ENCODE results near the gene TMEM18.
"Not testable (repeated sequence)": the region's sequence is repeated elsewhere in the genome, so short reads cannot be mapped to it uniquely, and the experiment has no call there.

The TMEM18 gene

DNA sequence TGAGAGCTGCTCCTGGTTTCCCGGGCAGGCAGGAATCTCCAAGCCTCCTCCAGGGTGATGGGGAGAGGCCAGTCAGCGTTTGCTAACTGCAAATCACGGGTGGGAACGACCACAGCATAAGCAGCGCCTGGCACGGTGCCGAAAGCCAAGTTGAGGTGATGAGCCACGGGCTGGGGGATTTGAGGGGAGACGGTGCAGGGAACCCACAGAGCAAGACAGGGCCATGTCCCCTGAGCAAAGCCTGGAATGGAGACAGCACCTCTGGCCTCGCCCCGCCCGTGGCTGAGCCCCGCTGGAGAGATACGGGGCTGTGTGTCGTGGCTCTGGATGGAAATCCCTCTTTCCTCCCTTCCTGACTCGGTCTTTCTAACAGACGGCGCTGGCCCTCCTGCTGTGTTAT, 31.5 kb upstream of the TMEM18 start:
- TF ChIP-seq, protein P1, sequence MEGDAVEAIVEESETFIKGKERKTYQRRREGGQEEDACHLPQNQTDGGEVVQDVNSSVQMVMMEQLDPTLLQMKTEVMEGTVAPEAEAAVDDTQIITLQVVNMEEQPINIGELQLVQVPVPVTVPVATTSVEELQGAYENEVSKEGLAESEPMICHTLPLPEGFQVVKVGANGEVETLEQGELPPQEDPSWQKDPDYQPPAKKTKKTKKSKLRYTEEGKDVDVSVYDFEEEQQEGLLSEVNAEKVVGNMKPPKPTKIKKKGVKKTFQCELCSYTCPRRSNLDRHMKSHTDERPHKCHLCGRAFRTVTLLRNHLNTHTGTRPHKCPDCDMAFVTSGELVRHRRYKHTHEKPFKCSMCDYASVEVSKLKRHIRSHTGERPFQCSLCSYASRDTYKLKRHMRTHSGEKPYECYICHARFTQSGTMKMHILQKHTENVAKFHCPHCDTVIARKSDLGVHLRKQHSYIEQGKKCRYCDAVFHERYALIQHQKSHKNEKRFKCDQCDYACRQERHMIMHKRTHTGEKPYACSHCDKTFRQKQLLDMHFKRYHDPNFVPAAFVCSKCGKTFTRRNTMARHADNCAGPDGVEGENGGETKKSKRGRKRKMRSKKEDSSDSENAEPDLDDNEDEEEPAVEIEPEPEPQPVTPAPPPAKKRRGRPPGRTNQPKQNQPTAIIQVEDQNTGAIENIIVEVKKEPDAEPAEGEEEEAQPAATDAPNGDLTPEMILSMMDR (conservative IDR thresholded peaks at IDR 0.05; ENCODE audit: low read depth, low read length) = no peak
- DNase-seq (ENCODE audit: low read depth) = no peak
- H3K4me3 ChIP-seq (ENCODE audit: low read depth, low read length) = no peak overlapping the region

DNA sequence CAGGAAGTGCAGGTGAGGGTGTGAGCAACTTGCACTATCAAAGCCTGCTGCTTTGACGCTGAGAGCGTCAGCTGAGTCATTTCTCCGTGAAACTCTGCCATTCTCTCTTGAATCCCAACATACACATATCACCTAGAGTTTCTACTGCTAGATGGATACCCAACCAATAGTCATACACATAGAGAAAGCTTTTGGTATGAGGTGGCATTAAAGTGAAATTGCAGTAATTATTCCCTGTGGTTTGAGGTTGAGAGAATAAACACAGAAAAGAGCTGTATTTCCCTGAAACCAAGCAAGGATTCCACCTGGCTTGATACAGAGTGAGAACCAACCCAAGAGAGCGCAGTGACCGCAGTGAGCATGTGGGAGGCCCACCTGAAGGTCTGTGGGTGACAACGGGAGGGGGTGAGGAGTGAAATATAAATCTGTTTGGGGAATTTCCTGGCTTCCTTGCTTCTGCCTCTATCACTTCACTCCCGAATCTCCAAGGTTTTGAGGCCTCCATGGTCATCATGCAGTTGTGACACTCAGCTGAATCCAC, 28.8 kb upstream of the TMEM18 start:
- DNase-seq (ENCODE audit: low read depth) = no peak
- TF ChIP-seq, protein P1 (conservative IDR thresholded peaks at IDR 0.05; ENCODE audit: low read depth, low read length) = no peak
- H3K4me3 ChIP-seq (ENCODE audit: low read depth, low read length) = no peak overlapping the region

DNA sequence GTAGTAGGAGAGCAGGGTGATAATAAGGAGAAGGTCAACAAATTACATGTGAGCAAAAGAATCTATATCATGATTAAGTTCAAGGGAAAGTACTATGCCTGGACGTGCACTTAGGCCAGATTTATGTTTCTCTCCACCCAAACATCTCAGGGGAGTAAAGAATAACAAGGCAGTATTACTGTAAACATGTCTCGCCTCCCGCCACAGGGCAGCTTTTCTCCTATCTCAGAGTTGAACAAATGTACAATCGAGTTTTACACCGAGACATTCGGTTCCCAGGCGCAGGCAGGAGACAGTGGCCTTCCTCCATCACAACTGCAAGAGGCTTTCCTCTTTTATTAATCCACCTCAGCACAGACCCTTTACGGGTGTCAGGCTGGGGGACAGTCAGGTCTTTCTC, 25.6 kb upstream of the TMEM18 start:
- DNase-seq (ENCODE audit: low read depth); H3K4me3 ChIP-seq (ENCODE audit: low read depth, low read length): not testable (repeated sequence)

DNA sequence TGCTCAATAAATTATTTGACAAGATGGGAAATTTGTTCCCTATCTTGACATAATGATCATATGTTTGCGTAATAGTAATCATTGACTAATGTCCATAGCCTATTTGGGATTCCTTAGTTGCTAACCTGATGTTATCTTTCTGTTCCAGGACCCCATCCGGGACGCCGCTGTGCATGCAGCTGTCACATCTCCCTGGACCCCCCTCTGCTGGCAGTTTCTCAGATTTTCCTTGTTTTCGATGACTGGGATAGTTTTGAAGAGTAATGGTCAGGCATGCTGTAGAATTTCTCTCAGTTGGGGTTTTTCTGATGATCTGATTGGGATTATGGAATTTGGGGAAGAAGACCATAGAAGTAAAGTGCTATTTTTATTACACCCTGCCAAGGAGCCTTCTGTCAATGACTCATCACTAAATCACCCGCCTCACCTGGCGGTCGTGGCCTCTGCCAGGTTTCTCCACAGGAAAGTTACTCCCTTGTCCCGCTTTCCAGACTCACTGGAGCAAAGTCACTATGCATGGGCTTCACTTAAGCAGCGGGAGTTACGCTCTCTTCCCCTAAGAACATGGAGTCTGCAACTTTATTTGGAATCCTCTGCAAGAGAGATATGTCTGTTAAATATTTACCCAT, 19.9 kb upstream of the TMEM18 start:
- H3K4me3 ChIP-seq (ENCODE audit: low read depth, low read length) = no peak overlapping the region
- TF ChIP-seq, protein P1 (conservative IDR thresholded peaks at IDR 0.05; ENCODE audit: low read depth, low read length) = no peak
- DNase-seq (ENCODE audit: low read depth) = no peak

DNA sequence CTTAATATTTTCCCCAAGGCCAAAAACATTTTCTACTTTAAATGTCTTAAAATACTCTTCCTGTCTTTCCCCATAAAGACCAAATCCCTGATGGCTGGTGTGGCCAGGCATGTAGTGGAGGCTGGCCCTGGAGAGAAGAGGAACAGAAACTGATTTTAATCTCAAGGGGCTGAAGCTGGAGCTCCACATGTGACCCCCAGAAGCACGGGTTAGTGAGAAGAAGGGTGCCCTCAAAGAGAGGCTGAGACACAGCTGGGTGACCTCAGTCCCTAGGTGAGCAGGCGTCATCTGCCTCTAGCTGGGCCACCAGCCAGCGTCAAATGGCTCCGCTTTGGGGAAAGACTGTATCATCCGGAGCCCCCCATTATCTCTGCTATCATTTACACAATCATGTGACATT, 19.3 kb upstream of the TMEM18 start:
- no peak for DNase-seq (ENCODE audit: low read depth)
- no peak overlapping the region for H3K4me3 ChIP-seq (ENCODE audit: low read depth, low read length)
- TF ChIP-seq, protein P1 (conservative IDR thresholded peaks at IDR 0.05; ENCODE audit: low read depth, low read length) = no peak

DNA sequence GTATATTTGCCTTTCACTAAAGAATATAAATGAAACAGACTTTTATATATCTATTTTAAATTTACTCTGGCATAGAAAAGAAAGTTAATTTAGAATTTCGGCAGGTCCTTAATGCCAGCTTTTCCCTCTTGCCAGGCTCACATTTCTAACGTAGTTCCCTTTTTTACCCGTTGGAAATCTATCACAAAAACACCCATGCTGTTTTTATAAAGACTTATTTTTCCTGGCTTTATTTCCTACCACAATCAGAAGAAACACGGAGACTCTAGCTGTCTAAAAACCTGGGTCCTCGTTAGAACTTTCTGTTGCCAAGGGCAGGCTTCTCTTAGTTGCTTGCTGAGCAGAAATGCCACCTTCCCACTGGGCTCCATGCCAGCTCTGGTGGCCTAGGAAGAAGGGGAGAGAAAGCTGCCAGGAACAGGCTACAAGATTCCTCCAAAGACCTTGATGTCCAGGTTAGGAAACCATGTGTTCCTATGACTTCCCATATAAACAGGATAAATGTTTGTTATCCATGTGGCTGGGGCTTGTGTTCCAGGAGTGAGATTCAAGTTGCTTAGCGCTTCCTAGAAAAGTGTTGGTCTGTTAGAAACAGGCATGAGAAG, 17.8 kb upstream of the TMEM18 start:
- H3K4me3 ChIP-seq (ENCODE audit: low read depth, low read length) = no peak overlapping the region
- DNase-seq (ENCODE audit: low read depth) = no peak
- TF ChIP-seq, protein P1 (conservative IDR thresholded peaks at IDR 0.05; ENCODE audit: low read depth, low read length) = no peak

DNA sequence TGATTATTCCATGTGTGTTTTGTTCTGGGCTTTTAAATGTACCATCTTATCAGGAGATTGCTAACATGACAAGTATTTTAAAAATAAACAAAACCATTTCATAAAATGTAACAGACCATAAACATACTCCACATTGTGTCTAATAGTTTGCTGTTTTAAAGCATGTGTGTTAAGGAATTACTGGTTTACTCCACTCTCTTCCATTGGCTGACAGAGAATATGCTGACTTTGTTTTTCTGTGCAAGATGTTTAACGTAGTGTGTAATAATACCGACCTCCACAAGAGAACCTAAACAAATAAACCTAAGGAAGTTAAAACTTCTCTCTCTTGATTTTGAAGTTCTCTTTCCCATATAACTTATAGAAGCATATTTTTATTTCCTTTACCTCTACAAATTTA, 17.0 kb upstream of the TMEM18 start:
- no peak overlapping the region for H3K4me3 ChIP-seq (ENCODE audit: low read depth, low read length)
- peak; percentile 65 for DNase-seq (ENCODE audit: low read depth)
- TF ChIP-seq, protein P1 (conservative IDR thresholded peaks at IDR 0.05; ENCODE audit: low read depth, low read length) = no peak

Measured in choroid plexus epithelial cell (primary cell).